Measurements from ENCODE around the gene TAC4.

The TAC4 gene

DNA sequence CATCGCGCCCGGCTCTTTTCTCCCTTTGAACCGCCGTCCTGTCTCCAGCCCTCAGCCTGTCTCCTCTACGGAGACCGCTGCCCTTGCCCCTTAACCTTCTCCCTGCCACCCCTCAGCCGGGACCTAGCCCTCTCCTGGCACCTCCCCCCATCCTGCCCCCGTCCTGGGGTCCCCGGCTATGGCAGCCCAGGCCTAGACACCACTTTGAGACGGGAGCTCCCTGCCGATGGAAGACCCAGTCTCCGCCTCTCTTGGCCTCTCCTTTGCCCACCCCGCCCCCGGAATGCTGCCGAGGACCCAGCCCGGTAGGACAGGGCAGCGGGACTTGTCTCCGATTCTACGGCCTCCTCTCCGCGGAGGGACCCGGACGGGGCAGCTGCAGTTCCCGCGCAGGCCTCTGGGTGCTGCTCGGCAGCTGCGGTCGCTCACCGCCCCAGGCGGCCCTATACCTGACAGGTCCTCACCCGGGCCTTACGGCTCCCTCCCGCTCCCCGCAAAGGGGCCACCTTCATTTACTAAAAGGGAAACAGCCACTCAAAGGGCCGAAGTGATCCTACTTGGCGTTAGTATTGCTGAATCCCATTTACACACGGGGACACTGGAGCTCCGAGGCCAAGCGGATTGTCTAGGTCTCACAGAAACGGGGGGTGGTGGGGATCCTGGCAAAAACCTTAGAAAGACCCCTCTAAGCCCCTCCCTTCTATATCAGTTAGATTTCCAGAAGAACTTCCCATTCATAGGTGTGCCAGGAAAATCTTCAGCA, 32.6 kb upstream of the TAC4 start:
- H3K27me3 ChIP-seq (ENCODE audit: insufficient read depth, low read length, poor library complexity), result peaks cover 37% of the 10 kb centered on the region
- H3K4me1 ChIP-seq (ENCODE audit: insufficient read depth, low read length), result no peaks in the 10 kb centered on the region
- no peak overlapping the region for H3K4me2 ChIP-seq (ENCODE audit: insufficient read depth, low read length)
- H3K9ac ChIP-seq (ENCODE audit: low read depth, low read length), result no peak overlapping the region
- DNase-seq (peak; percentile 38), ATAC-seq (ENCODE audit: insufficient read depth, low read depth) (peak; percentile 83)
- H4K20me1 ChIP-seq (ENCODE audit: insufficient read depth, low read length), result no peaks in the 10 kb centered on the region
- H3K4me3 ChIP-seq (ENCODE audit: low read depth in 1 of 2, low read length in 2 of 2), result no peak overlapping the region
- no peaks in the 10 kb centered on the region for H3K36me3 ChIP-seq (ENCODE audit: insufficient read depth, low read length)
- no peak overlapping the region for H2AFZ ChIP-seq (ENCODE audit: low read depth, low read length)
- no peaks in the 10 kb centered on the region for H3K79me2 ChIP-seq (ENCODE audit: insufficient read depth, low read length)
- peak; percentile 55 for TF ChIP-seq CTCF (IDR thresholded peaks at IDR 0.05; ENCODE audit: borderline replicate concordance, extremely low read depth, low read length, poor library complexity, severe bottlenecking)
- no peak for TF ChIP-seq EZH2 (IDR thresholded peaks at IDR 0.05; ENCODE audit: borderline replicate concordance, low read depth, low read length, severe bottlenecking)
- no peaks in the 10 kb centered on the region for H3K9me3 ChIP-seq (ENCODE audit: insufficient read depth, low read length, severe bottlenecking)
- no peak overlapping the region for H3K27ac ChIP-seq (ENCODE audit: low read length)

- no peak for TF ChIP-seq EZH2 (IDR thresholded peaks at IDR 0.05; ENCODE audit: borderline replicate concordance, low read depth, low read length, severe bottlenecking)
- TF ChIP-seq CTCF (IDR thresholded peaks at IDR 0.05; ENCODE audit: borderline replicate concordance, extremely low read depth, low read length, poor library complexity, severe bottlenecking), result no peak
- H3K27me3 ChIP-seq (ENCODE audit: insufficient read depth, low read length, poor library complexity), result peaks cover 38% of the 10 kb centered on the region
- no peaks in the 10 kb centered on the region for H3K4me1 ChIP-seq (ENCODE audit: insufficient read depth, low read length)
- ATAC-seq (ENCODE audit: insufficient read depth, low read depth), result no peak
- H3K4me3 ChIP-seq (ENCODE audit: low read depth in 1 of 2, low read length in 2 of 2), result no peak overlapping the region
- no peaks in the 10 kb centered on the region for H3K36me3 ChIP-seq (ENCODE audit: insufficient read depth, low read length)
- H3K79me2 ChIP-seq (ENCODE audit: insufficient read depth, low read length), result no peaks in the 10 kb centered on the region
- no peak overlapping the region for H3K4me2 ChIP-seq (ENCODE audit: insufficient read depth, low read length)
- H4K20me1 ChIP-seq (ENCODE audit: insufficient read depth, low read length), result no peaks in the 10 kb centered on the region
- H3K9ac ChIP-seq (ENCODE audit: low read depth, low read length), result no peak overlapping the region
- H3K27ac ChIP-seq (ENCODE audit: low read length), result no peak overlapping the region
- no peaks in the 10 kb centered on the region for H3K9me3 ChIP-seq (ENCODE audit: insufficient read depth, low read length, severe bottlenecking)
- no peak for DNase-seq
- no peak overlapping the region for H2AFZ ChIP-seq (ENCODE audit: low read depth, low read length)
Observed at GRCh38 chr17:49878931-49879904, 31.3 kb upstream of the TAC4 start.

GRCh38 chr17:49875685-49876084, 27.8 kb upstream of the TAC4 start:
- Histone ChIP-seq H3K27ac (ENCODE audit: low read length) (no peak overlapping the region), H3K4me2 (ENCODE audit: insufficient read depth, low read length) (no peak overlapping the region), H3K4me3 (ENCODE audit: low read depth in 1 of 2, low read length in 2 of 2) (no peak overlapping the region), H4K20me1 (ENCODE audit: insufficient read depth, low read length) (no peaks in the 10 kb centered on the region), H3K27me3 (ENCODE audit: insufficient read depth, low read length, poor library complexity) (peaks cover 16% of the 10 kb centered on the region), H3K9ac (ENCODE audit: low read depth, low read length) (no peak overlapping the region), H2AFZ (ENCODE audit: low read depth, low read length) (no peak overlapping the region), H3K36me3 (ENCODE audit: insufficient read depth, low read length) (no peaks in the 10 kb centered on the region), H3K9me3 (ENCODE audit: insufficient read depth, low read length, severe bottlenecking) (no peaks in the 10 kb centered on the region), H3K79me2 (ENCODE audit: insufficient read depth, low read length) (no peaks in the 10 kb centered on the region), H3K4me1 (ENCODE audit: insufficient read depth, low read length) (0 out of 2 replicates have a peak, but pooled peaks cover 3% of the 10 kb centered on the region)
- DNase-seq (no peak), ATAC-seq (ENCODE audit: insufficient read depth, low read depth) (no peak)
- TF ChIP-seq CTCF (IDR thresholded peaks at IDR 0.05; ENCODE audit: borderline replicate concordance, extremely low read depth, low read length, poor library complexity, severe bottlenecking) (no peak), EZH2 (IDR thresholded peaks at IDR 0.05; ENCODE audit: borderline replicate concordance, low read depth, low read length, severe bottlenecking) (no peak)
